Large intestine (tissue), 3 donors: Measurements from ENCODE around the gene PTPRM. TPM values are rescaled to one million over a fixed set of nuclear protein-coding genes. Genes with fewer than 3 reads are reported as not detected.
A peak's percentile ranks its signal among the peaks of the same experiment; 100 is the strongest.

Experiments used
- DNase-seq, 2 donors: peaks; one replicate each; pipeline versions ENCODE4 v3.0.0 to v3.0.0-alpha.2; 2013
- H3K27ac ChIP-seq: one replicate; pipeline ENCODE4 v1.5.1; 2013; ENCODE audit warnings: low read length
- H3K27me3 ChIP-seq: 2 replicates; pipeline ENCODE4 v1.6.1; 2013; ENCODE audit warnings: low read length; ENCODE audit not compliant: control insufficient read depth, insufficient read depth
- H3K36me3 ChIP-seq: 2 replicates; pipeline ENCODE4 v1.6.1; 2013; ENCODE audit warnings: low read length; ENCODE audit not compliant: control insufficient read depth, insufficient read depth
- H3K4me1 ChIP-seq: one replicate; pipeline ENCODE4 v1.6.1; 2013; ENCODE audit warnings: low read length; ENCODE audit not compliant: control insufficient read depth, insufficient read depth
- H3K4me3 ChIP-seq: one replicate; pipeline ENCODE4 v1.5.1; 2013; ENCODE audit warnings: low read length
- H3K9me3 ChIP-seq: one replicate; pipeline ENCODE4 v1.6.1; 2013; ENCODE audit warnings: mild to moderate bottlenecking, low read depth, low read length, moderate library complexity; ENCODE audit not compliant: control insufficient read depth
- WGBS: methylation state at CpG from one replicate; pipeline ENCODE4 v1.1.5; 2013; ENCODE audit warnings: low lambda C conversion rate; ENCODE audit not compliant: insufficient coverage; 5-methylcytosine and 5-hydroxymethylcytosine counted together
- polyA plus RNA-seq: library from polyadenylated mRNA; unstranded; fragments of 120-200 nt; gene quantifications from one replicate; pipeline ENCODE4 v1.2.1, GENCODE V29; 2013

Gene PTPRM
- polyA plus RNA-seq, 1 donor = 27.2 TPM

GRCh38 chr18:7879717-7880116 lies 312.6 kb downstream of the PTPRM start:
- Histone ChIP-seq H3K27ac (peak overlapping the region; percentile 81), H3K4me3 (no peak overlapping the region), H3K27me3 (no peaks in the 10 kb centered on the region), H3K36me3 (no peaks in the 10 kb centered on the region), H3K4me1 (peaks cover 4% of the 10 kb centered on the region), H3K9me3 (peaks cover 2% of the 10 kb centered on the region)
- no CpG with 5 or more reads among the region's 4 CpGs for WGBS
- no peak for DNase-seq

GRCh38 chr18:7885865-7886264 lies 318.7 kb downstream of the PTPRM start:
- Histone ChIP-seq H3K27ac (no peak overlapping the region), H3K4me1 (no peaks in the 10 kb centered on the region), H3K9me3 (no peaks in the 10 kb centered on the region), H3K27me3 (no peaks in the 10 kb centered on the region), H3K36me3 (no peaks in the 10 kb centered on the region), H3K4me3 (no peak overlapping the region)
- WGBS = 60% methylated on average over 1 of the region's 5 CpGs
- no peak for DNase-seq

GRCh38 chr18:7886436-7886835 lies 319.3 kb downstream of the PTPRM start:
- WGBS = no CpG with 5 or more reads among the region's 2 CpGs

GRCh38 chr18:7889515-7889914 lies 322.4 kb downstream of the PTPRM start:
- Histone ChIP-seq H3K4me1 (no peaks in the 10 kb centered on the region), H3K36me3 (no peaks in the 10 kb centered on the region), H3K27ac (no peak overlapping the region), H3K27me3 (no peaks in the 10 kb centered on the region), H3K4me3 (no peak overlapping the region), H3K9me3 (no peaks in the 10 kb centered on the region)
- no CpG with 5 or more reads among the region's 3 CpGs for WGBS
- no peak for DNase-seq

More at GRCh38 chr18:7886436-7886835, 319.3 kb downstream of the PTPRM start:
- H3K9me3 ChIP-seq = no peaks in the 10 kb centered on the region
- H3K27ac ChIP-seq = no peak overlapping the region
- H3K27me3 ChIP-seq = no peaks in the 10 kb centered on the region
- H3K4me3 ChIP-seq = no peak overlapping the region
- no peaks in the 10 kb centered on the region for H3K36me3 ChIP-seq
- no peaks in the 10 kb centered on the region for H3K4me1 ChIP-seq
- peak in 1 of 2 donors; percentile 22 for DNase-seq

- H3K27ac ChIP-seq = no peak overlapping the region
- no peaks in the 10 kb centered on the region for H3K9me3 ChIP-seq
- H3K4me3 ChIP-seq = no peak overlapping the region
- 50% methylated on average over 1 of the region's 2 CpGs for WGBS
- no peaks in the 10 kb centered on the region for H3K4me1 ChIP-seq
- no peaks in the 10 kb centered on the region for H3K27me3 ChIP-seq
- DNase-seq = no peak
- no peaks in the 10 kb centered on the region for H3K36me3 ChIP-seq
Measured at GRCh38 chr18:7890075-7890474, 323.0 kb downstream of the PTPRM start.

- no peaks in the 10 kb centered on the region for H3K27me3 ChIP-seq
- WGBS = no CpG with 5 or more reads among the region's 6 CpGs
- no peak overlapping the region for H3K4me3 ChIP-seq
- H3K36me3 ChIP-seq = no peaks in the 10 kb centered on the region
- no peaks in the 10 kb centered on the region for H3K9me3 ChIP-seq
- no peak for DNase-seq
- no peak overlapping the region for H3K27ac ChIP-seq
- H3K4me1 ChIP-seq = no peaks in the 10 kb centered on the region
Measured at GRCh38 chr18:7892556-7892955, 325.4 kb downstream of the PTPRM start.

GRCh38 chr18:7894592-7894991 lies 327.5 kb downstream of the PTPRM start:
- WGBS = no CpG with 5 or more reads among the region's 1 CpG
- no peaks in the 10 kb centered on the region for H3K36me3 ChIP-seq
- H3K27ac ChIP-seq = no peak overlapping the region
- no peaks in the 10 kb centered on the region for H3K4me1 ChIP-seq
- no peaks in the 10 kb centered on the region for H3K27me3 ChIP-seq
- no peak overlapping the region for H3K4me3 ChIP-seq
- DNase-seq = no peak
- no peaks in the 10 kb centered on the region for H3K9me3 ChIP-seq

GRCh38 chr18:7895346-7895745 lies 328.2 kb downstream of the PTPRM start:
- Histone ChIP-seq H3K4me1 (no peaks in the 10 kb centered on the region), H3K4me3 (no peak overlapping the region), H3K27ac (no peak overlapping the region), H3K27me3 (no peaks in the 10 kb centered on the region), H3K36me3 (no peaks in the 10 kb centered on the region), H3K9me3 (no peaks in the 10 kb centered on the region)
- WGBS = no CpG with 5 or more reads among the region's 5 CpGs
- DNase-seq = no peak

GRCh38 chr18:7896161-7896560 lies 329.0 kb downstream of the PTPRM start:
- Histone ChIP-seq H3K27ac (no peak overlapping the region), H3K4me3 (no peak overlapping the region), H3K4me1 (no peaks in the 10 kb centered on the region), H3K27me3 (no peaks in the 10 kb centered on the region), H3K9me3 (no peaks in the 10 kb centered on the region), H3K36me3 (no peaks in the 10 kb centered on the region)
- no peak for DNase-seq
- WGBS = no CpG with 5 or more reads among the region's 3 CpGs

GRCh38 chr18:7896805-7897518 lies 329.8 kb downstream of the PTPRM start:
- Histone ChIP-seq H3K4me1 (no peaks in the 10 kb centered on the region), H3K9me3 (no peaks in the 10 kb centered on the region), H3K27me3 (no peaks in the 10 kb centered on the region), H3K4me3 (no peak overlapping the region), H3K36me3 (no peaks in the 10 kb centered on the region), H3K27ac (no peak overlapping the region)
- WGBS = 100% methylated on average over 1 of the region's 6 CpGs
- no peak for DNase-seq

GRCh38 chr18:7898181-7898580 lies 331.1 kb downstream of the PTPRM start:
- WGBS = no CpG with 5 or more reads among the region's 2 CpGs
- H3K9me3 ChIP-seq = no peaks in the 10 kb centered on the region
- H3K36me3 ChIP-seq = no peaks in the 10 kb centered on the region
- H3K27me3 ChIP-seq = no peaks in the 10 kb centered on the region
- no peak overlapping the region for H3K27ac ChIP-seq
- no peaks in the 10 kb centered on the region for H3K4me1 ChIP-seq
- DNase-seq = no peak
- H3K4me3 ChIP-seq = no peak overlapping the region
